Measurements from ENCODE around the gene FNBP1.

DNA sequence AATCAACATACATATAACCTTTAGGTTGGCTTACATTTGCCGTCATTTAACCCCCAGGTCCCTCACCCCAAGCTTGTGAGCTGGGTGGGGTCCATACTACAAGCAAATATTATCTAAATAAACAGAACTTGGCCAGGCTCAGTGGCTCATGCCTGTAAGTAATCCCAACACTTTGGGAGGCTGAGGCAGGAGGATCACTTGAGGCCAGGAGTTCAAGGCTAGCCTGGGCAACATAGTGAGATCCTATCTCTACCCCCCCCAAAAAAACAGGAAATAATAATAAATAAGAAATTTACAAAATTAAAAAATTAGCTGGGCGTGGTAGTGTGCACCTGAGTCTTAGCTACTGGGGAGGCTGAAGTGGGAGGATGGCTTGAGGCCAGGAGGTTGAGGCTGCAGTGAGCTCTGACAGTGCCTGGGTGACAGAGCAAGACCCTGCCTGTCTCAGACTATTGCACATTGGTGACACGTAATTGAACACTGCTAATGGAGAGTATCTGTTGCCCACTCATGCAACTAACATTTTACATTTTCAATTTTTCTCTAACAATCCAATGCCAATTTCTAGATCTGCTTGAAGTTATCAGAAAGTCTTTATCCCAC is 18.9 kb downstream of the FNBP1 start:
- TF ChIP-seq CTCF (conservative IDR thresholded peaks at IDR 0.05) = no peak
- TF ChIP-seq ZFX (IDR thresholded peaks at IDR 0.05) = no peak
